ENCODE results near the gene MELTF. TPM values are rescaled to one million over a fixed set of nuclear protein-coding genes. Genes with fewer than 3 reads are reported as not detected.
A peak's percentile ranks its signal among the peaks of the same experiment; 100 is the strongest.

MELTF gene
- total and polyA plus RNA-seq, 2 of the 13 experiments (the other 11 are each of a cell fraction or from before 2014, with no cell fraction given), result 3.2 to 7.5 TPM

DNA sequence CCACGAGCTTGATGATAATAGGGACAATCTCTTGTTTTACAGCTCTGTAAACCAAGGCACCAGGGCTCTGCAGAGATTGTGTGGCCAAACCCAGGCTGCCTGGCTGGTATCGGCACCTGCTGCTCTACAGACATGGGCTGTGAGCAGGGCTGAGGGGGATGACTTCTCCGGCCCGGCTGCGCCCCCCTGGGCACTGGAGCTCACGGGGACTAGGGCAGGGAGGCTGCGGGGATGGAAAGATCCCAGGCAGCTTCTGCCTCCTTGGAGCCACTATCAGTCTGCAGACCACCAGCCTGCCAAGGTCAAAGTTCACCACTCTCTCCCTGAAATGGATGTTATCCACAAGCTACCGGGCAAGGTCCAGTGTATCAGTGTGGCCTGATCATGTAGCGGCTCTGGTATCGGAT is 39.0 kb downstream of the MELTF start (continued):
- TF ChIP-seq ZNF335 (CRISPR knock-in tag; IDR thresholded peaks at IDR 0.05) (no peak), ZNF343 (CRISPR knock-in tag; IDR thresholded peaks at IDR 0.05) (no peak), YEATS4 (CRISPR knock-in tag; IDR thresholded peaks at IDR 0.05; ENCODE audit: borderline replicate concordance) (no peak), MYNN (CRISPR knock-in tag; IDR thresholded peaks at IDR 0.05; ENCODE audit: low read depth) (no peak), HNF4A (CRISPR knock-in tag; IDR thresholded peaks at IDR 0.05) (peak; percentile 87), ZNF768 (CRISPR knock-in tag; IDR thresholded peaks at IDR 0.05) (no peak), JDP2 (CRISPR knock-in tag; IDR thresholded peaks at IDR 0.05; ENCODE audit: borderline replicate concordance) (no peak), KLF12 (CRISPR knock-in tag; IDR thresholded peaks at IDR 0.05; ENCODE audit: borderline replicate concordance) (no peak), ZNF7 (CRISPR knock-in tag; IDR thresholded peaks at IDR 0.05) (no peak), ZNF556 (CRISPR knock-in tag; IDR thresholded peaks at IDR 0.05; ENCODE audit: borderline replicate concordance) (no peak)
- TF ChIP-seq, protein P1, sequence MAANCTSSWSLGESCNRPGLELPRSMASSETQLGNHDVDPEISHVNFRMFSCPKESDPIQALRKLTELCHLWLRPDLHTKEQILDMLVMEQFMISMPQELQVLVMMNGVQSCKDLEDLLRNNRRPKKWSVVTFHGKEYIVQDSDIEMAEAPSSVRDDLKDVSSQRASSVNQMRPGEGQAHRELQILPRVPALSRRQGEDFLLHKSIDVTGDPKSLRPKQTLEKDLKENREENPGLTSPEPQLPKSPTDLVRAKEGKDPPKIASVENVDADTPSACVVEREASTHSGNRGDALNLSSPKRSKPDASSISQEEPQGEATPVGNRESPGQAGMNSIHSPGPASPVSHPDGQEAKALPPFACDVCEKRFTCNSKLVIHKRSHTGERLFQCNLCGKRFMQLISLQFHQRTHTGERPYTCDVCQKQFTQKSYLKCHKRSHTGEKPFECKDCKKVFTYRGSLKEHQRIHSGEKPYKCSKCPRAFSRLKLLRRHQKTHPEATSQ (CRISPR knock-in tag; IDR thresholded peaks at IDR 0.05; ENCODE audit: borderline replicate concordance), result 0 out of 2 replicates have a peak, but pooled peaks have one; percentile 40
- TF ChIP-seq, protein P2, sequence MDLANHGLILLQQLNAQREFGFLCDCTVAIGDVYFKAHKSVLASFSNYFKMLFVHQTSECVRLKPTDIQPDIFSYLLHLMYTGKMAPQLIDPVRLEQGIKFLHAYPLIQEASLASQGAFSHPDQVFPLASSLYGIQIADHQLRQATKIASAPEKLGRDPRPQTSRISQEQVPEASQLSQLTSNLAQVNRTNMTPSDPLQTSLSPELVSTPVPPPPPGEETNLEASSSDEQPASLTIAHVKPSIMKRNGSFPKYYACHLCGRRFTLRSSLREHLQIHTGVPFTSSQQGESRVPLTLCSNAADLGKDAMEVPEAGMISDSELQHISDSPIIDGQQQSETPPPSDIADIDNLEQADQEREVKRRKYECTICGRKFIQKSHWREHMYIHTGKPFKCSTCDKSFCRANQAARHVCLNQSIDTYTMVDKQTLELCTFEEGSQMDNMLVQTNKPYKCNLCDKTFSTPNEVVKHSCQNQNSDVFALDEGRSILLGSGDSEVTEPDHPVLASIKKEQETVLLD (CRISPR knock-in tag; IDR thresholded peaks at IDR 0.05; ENCODE audit: low read depth), result no peak
- TF ChIP-seq, protein P3, sequence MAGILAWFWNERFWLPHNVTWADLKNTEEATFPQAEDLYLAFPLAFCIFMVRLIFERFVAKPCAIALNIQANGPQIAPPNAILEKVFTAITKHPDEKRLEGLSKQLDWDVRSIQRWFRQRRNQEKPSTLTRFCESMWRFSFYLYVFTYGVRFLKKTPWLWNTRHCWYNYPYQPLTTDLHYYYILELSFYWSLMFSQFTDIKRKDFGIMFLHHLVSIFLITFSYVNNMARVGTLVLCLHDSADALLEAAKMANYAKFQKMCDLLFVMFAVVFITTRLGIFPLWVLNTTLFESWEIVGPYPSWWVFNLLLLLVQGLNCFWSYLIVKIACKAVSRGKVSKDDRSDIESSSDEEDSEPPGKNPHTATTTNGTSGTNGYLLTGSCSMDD (CRISPR knock-in tag; IDR thresholded peaks at IDR 0.05), result no peak
- TF ChIP-seq, protein P4, sequence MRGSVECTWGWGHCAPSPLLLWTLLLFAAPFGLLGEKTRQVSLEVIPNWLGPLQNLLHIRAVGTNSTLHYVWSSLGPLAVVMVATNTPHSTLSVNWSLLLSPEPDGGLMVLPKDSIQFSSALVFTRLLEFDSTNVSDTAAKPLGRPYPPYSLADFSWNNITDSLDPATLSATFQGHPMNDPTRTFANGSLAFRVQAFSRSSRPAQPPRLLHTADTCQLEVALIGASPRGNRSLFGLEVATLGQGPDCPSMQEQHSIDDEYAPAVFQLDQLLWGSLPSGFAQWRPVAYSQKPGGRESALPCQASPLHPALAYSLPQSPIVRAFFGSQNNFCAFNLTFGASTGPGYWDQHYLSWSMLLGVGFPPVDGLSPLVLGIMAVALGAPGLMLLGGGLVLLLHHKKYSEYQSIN (CRISPR knock-in tag; IDR thresholded peaks at IDR 0.05; ENCODE audit: borderline replicate concordance), result no peak

Measured in HepG2 (cell line).